DND-41 (cell line): ENCODE data around the gene MAGED2.
"Not testable (repeated sequence)": the region's sequence is repeated elsewhere in the genome, so short reads cannot be mapped to it uniquely, and the experiment has no call there.

Experiments
- ATAC-seq: fragments of 200-7000 bp; cut with Tn5 transposase; 3 replicates; pipeline ENCODE4 v1.9.1; 2021; ENCODE audit warnings: low read depth; ENCODE audit not compliant: insufficient read depth
- DNase-seq: peaks from one replicate; pipeline ENCODE4 v3.0.0-alpha.2; 2020
- H2AFZ ChIP-seq: 2 replicates; pipeline ENCODE4 v1.6.0; 2012; ENCODE audit warnings: low read depth, low read length
- H3K27ac ChIP-seq: 2 replicates; pipeline ENCODE4 v1.5.1; 2012; ENCODE audit warnings: low read length, inconsistent platforms
- H3K27me3 ChIP-seq: fragments of 200-600 bp; sonication (generic); 2 replicates; pipeline ENCODE4 v1.6.0; 2012; ENCODE audit warnings: low read length, mild to moderate bottlenecking, inconsistent platforms; ENCODE audit not compliant: insufficient read depth, poor library complexity
- H3K36me3 ChIP-seq: 2 replicates; pipeline ENCODE4 v1.5.1; 2012; ENCODE audit warnings: low read length, inconsistent platforms; ENCODE audit not compliant: insufficient read depth
- H3K4me1 ChIP-seq: 2 replicates; pipeline ENCODE4 v1.5.1; 2012; ENCODE audit warnings: mild to moderate bottlenecking, low read length; ENCODE audit not compliant: insufficient read depth
- H3K4me2 ChIP-seq: 2 replicates; pipeline ENCODE4 v1.6.0; 2012; ENCODE audit warnings: mild to moderate bottlenecking, moderate library complexity, low read length, inconsistent platforms; ENCODE audit not compliant: insufficient read depth
- H3K4me3 ChIP-seq, 2 experiments: fragments of 200-600 bp in 1 of 2; shearing (Covaris generic) in 1 of 2; 2 replicates each; pipeline ENCODE4 v1.5.1; 2012 to 2016; ENCODE audit warnings: inconsistent platforms in 2 of 2, low read length in 2 of 2, mild to moderate bottlenecking in 2 of 2, low read depth in 1 of 2, moderate library complexity in 1 of 2
- H3K79me2 ChIP-seq: 2 replicates; pipeline ENCODE4 v1.6.0; 2012; ENCODE audit warnings: low read length, inconsistent platforms; ENCODE audit not compliant: insufficient read depth
- H3K9ac ChIP-seq: 2 replicates; pipeline ENCODE4 v1.6.0; 2012; ENCODE audit warnings: low read depth, mild to moderate bottlenecking, inconsistent platforms, low read length, moderate library complexity
- H3K9me3 ChIP-seq: 2 replicates; pipeline ENCODE4 v1.5.1; 2012; ENCODE audit warnings: low read length, moderate library complexity, mild to moderate bottlenecking, inconsistent platforms; ENCODE audit not compliant: insufficient read depth, severe bottlenecking
- H4K20me1 ChIP-seq: 2 replicates; pipeline ENCODE4 v1.6.0; 2012; ENCODE audit warnings: low read length; ENCODE audit not compliant: insufficient read depth
- EZH2 ChIP-seq: IDR thresholded peaks from 3 replicates; pipeline ENCODE4 v1.6.1; 2012; ENCODE audit warnings: borderline replicate concordance, low read depth, mild to moderate bottlenecking, moderate library complexity, low read length, inconsistent platforms; ENCODE audit not compliant: severe bottlenecking
- TF ChIP-seq, protein P1 (sequence below): IDR thresholded peaks from 2 replicates; pipeline ENCODE4 v1.5.1; 2012; ENCODE audit warnings: borderline replicate concordance, low read length, moderate library complexity, mild to moderate bottlenecking; ENCODE audit not compliant: poor library complexity, severe bottlenecking; ENCODE audit errors: extremely low read depth

MAGED2 gene

DNA sequence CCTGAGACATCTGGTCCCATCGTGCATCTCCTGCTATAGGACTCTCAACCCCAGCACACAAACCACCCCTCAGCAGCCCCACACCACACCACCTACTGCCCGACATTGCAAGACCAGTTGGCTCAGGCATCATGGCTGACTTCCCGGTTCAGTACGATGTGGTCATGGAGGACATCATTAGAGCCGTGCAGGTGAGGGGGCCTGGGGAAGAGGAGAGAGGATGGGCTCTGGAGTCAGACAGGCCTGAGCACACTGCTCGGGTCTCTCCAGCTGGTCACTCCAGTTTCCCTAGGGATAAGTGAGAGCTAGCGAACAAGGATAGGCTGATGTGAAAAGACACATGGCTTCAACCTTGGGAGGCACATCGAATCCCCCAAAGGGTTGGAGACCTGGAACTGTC is 17.2 kb downstream of the MAGED2 start:
- no peak for TF ChIP-seq EZH2
- TF ChIP-seq, protein P1, sequence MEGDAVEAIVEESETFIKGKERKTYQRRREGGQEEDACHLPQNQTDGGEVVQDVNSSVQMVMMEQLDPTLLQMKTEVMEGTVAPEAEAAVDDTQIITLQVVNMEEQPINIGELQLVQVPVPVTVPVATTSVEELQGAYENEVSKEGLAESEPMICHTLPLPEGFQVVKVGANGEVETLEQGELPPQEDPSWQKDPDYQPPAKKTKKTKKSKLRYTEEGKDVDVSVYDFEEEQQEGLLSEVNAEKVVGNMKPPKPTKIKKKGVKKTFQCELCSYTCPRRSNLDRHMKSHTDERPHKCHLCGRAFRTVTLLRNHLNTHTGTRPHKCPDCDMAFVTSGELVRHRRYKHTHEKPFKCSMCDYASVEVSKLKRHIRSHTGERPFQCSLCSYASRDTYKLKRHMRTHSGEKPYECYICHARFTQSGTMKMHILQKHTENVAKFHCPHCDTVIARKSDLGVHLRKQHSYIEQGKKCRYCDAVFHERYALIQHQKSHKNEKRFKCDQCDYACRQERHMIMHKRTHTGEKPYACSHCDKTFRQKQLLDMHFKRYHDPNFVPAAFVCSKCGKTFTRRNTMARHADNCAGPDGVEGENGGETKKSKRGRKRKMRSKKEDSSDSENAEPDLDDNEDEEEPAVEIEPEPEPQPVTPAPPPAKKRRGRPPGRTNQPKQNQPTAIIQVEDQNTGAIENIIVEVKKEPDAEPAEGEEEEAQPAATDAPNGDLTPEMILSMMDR, result no peak
- no peak for DNase-seq
- Histone ChIP-seq H4K20me1 (no peaks in the 10 kb centered on the region), H3K9ac (no peak overlapping the region), H3K36me3 (no peaks in the 10 kb centered on the region), H3K79me2 (no peaks in the 10 kb centered on the region), H3K9me3 (no peaks in the 10 kb centered on the region), H3K4me3 (no peak overlapping the region), H3K4me2 (no peak overlapping the region), H3K27ac (no peak overlapping the region), H3K27me3 (no peaks in the 10 kb centered on the region), H2AFZ (no peak overlapping the region), H3K4me1 (no peaks in the 10 kb centered on the region)
- no peak for ATAC-seq

- Histone ChIP-seq H3K79me2 (no peaks in the 10 kb centered on the region), H3K4me2 (no peak overlapping the region), H4K20me1 (no peaks in the 10 kb centered on the region), H3K9ac (no peak overlapping the region), H3K4me3 (no peak overlapping the region), H3K36me3 (no peaks in the 10 kb centered on the region), H3K9me3 (no peaks in the 10 kb centered on the region), H2AFZ (no peak overlapping the region), H3K4me1 (no peaks in the 10 kb centered on the region), H3K27ac (no peak overlapping the region), H3K27me3 (no peaks in the 10 kb centered on the region)
- ATAC-seq (no peak), DNase-seq (no peak)
- TF ChIP-seq, protein P1, result no peak
- TF ChIP-seq EZH2, result no peak
These were observed 18.3 kb downstream of the MAGED2 start for GRCh38 chrX:54825716-54826438.

GRCh38 chrX:54826598-54826997 is 19.1 kb downstream of the MAGED2 start:
- Histone ChIP-seq H3K79me2 (no peaks in the 10 kb centered on the region), H3K4me3 (no peak overlapping the region), H3K36me3 (no peaks in the 10 kb centered on the region), H3K27ac (no peak overlapping the region), H2AFZ (no peak overlapping the region), H4K20me1 (no peaks in the 10 kb centered on the region), H3K27me3 (no peaks in the 10 kb centered on the region), H3K9ac (no peak overlapping the region), H3K9me3 (no peaks in the 10 kb centered on the region), H3K4me2 (no peak overlapping the region), H3K4me1 (no peaks in the 10 kb centered on the region)
- ATAC-seq (no peak), DNase-seq (no peak)
- TF ChIP-seq, protein P1, result no peak
- no peak for TF ChIP-seq EZH2

GRCh38 chrX:54838583-54838982 is 31.0 kb downstream of the MAGED2 start:
- Histone ChIP-seq H3K27me3 (no peaks in the 10 kb centered on the region), H3K9me3 (no peaks in the 10 kb centered on the region), H3K27ac (no peak overlapping the region), H3K79me2 (no peaks in the 10 kb centered on the region), H2AFZ (no peak overlapping the region), H3K4me1 (no peaks in the 10 kb centered on the region), H3K36me3 (no peaks in the 10 kb centered on the region), H3K4me3 (no peak overlapping the region), H3K4me2 (no peak overlapping the region), H3K9ac (no peak overlapping the region), H4K20me1 (no peaks in the 10 kb centered on the region)
- DNase-seq, result no peak
- TF ChIP-seq EZH2, result no peak
- TF ChIP-seq, protein P1, result no peak
- no peak for ATAC-seq

- not testable (repeated sequence) for H3K4me2 ChIP-seq, DNase-seq, H3K79me2 ChIP-seq, H3K9ac ChIP-seq, H3K36me3 ChIP-seq, H3K27me3 ChIP-seq, H4K20me1 ChIP-seq, H3K4me1 ChIP-seq, H3K4me3 ChIP-seq, H2AFZ ChIP-seq, H3K27ac ChIP-seq, H3K9me3 ChIP-seq
- ATAC-seq, result peak; percentile 45; the same call in 1 of the 3 replicates
These were observed 33.8 kb downstream of the MAGED2 start for GRCh38 chrX:54841184-54841874.
